NCI-H226 (cell line): ENCODE data around the gene YIPF2.
"Not testable (repeated sequence)": the region's sequence is repeated elsewhere in the genome, so short reads cannot be mapped to it uniquely, and the experiment has no call there.

ENCODE experiments used
- DNase-seq: peaks from one replicate; pipeline ENCODE4 v3.0.0-alpha.2; 2015

Gene YIPF2

GRCh38 chr19:10908380-10908960 is 20.0 kb downstream of the YIPF2 start:
- DNase-seq = no peak

DNA sequence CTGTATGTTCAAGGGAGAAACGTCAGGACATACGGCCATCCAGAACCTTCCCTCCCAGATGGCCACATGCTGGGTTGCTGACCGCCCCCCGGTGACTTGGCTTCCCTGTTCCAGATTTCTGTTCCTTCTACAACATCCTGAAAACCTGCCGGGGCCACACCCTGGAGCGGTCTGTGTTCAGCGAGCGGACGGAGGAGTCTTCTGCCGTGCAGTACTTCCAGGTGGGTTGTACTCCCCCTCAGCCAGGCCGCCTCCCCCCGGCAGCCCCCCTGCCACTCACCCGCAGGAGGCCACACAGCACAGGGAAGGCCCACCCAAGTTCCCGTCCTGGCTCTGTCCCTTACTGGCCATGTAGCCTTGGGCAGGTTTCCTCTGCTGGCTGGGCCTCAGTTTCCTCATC is 20.5 kb downstream of the YIPF2 start:
- no peak for DNase-seq

DNA sequence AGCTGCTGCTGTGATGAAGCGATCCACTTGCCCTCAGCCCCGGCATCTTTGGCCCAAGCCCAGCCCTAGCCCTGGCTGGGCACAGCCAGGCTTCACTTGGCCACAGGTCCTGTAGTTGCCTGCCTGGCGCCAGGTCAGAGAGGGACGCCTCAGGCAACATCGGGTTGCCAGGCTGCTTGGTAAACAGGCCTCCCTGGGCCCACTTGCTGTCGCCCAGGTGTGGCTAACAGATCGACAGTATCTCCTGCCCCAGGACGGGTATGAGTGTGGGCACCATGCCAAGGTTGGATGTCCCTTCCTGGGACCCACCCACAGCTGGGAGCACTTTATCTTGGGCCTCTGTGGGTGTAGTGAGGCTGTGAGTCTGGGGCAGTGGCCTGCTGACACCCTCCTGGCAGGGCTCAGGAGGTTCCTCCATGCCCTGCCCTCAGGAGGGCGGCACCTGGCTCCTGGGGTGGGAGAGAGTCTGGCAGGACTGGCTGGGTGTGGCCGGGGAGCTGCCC is 29.2 kb downstream of the YIPF2 start:
- no peak for DNase-seq

DNA sequence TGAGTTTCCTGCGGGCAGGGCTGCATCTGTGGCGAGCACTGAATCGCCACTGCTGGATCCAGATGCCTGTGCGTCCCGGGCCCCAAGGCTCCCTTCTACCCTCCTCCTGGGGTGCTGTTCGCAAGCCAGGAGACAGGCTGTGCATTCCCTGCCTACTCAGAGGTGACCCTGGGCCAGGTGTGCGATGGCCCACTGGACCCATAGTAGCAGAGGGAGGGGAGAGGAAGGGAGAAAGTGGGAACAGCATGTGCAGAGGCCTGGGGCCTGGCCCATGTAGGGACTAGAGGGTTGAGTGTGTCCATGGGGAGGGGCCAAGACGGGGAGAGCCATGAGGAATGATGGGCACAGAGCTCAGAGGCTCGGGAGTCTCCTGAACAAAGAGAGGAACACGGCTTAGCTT is 29.8 kb downstream of the YIPF2 start:
- DNase-seq = no peak

DNA sequence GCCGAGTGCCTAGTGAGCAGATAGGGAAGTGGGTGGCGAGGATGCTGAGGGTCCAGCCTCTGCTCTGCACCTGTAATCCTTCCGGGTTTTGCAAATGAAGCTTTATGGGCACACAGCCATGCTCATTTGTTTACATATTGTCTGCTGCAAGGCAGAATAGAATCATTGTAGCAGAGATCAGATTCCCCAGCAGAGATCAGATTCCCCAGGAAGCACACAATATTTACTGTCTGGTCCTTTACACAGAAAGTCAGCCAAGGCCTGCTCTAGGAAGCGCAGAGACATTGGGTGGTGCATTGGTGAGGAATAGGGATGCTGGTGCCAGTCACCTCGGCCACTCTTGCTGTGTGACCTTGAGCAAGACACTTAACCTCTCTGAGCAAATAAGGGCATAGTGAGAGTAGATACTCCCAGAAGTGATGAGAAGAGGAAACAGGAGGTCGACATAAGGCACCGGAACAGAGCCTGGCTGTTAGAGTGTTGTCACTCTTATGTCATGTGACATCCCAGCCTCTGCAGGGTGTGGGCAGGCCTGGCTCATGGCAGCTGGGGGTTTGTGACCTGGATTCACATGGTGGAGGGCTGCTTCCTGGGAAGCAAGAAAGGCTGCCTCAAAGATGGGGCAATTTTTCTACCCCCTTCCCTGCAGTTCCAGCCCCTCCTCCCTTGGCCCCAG is 31.4 kb downstream of the YIPF2 start:
- DNase-seq = no peak

DNA sequence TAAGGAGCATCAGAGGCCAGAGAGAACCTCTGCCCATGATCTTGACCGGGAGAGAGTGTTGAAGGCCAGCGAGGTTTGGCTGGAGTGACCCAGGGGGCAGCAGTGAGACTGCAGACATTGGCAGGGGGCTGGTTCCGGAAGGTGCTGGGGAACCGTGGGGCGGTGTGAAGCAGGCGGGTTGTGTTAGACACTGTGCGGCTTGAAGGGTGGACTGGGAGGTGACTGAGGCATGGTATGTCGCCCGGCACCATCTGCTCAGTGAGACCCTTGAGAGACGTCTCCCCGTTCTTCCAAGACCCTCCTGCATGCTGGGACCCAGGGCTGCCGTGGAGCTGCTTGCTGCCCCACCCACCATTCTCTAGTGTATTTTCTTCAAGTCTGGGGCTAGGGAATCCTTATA is 32.5 kb downstream of the YIPF2 start:
- DNase-seq = no peak

DNA sequence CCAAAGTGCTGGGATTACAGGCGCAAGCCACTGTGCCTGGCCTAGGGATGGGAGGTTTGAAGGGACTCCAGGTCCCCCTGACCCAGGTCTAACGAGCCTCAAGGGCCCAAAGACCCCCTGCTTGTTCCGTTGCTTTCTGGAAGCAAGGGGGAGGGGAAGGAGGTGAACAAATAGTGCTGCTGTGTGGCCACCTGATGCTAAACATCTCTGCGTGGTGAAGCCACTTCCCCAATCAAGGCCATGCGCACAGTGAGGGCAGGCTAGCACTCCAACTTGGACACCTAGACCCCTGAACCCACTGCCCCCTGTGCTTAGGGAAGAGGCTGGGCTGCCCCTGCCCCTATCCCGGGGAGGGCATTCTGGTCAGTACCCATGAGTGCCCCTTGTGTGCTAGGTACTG is 33.1 kb downstream of the YIPF2 start:
- DNase-seq = no peak

GRCh38 chr19:10894911-10895213 is 33.6 kb downstream of the YIPF2 start:
- no peak for DNase-seq

- DNase-seq = no peak
Observed at GRCh38 chr19:10892256-10892655, 36.2 kb downstream of the YIPF2 start.

- DNase-seq = no peak
Observed at GRCh38 chr19:10891405-10892086, 36.9 kb downstream of the YIPF2 start.

GRCh38 chr19:10889880-10890279 is 38.6 kb downstream of the YIPF2 start:
- no peak for DNase-seq

DNA sequence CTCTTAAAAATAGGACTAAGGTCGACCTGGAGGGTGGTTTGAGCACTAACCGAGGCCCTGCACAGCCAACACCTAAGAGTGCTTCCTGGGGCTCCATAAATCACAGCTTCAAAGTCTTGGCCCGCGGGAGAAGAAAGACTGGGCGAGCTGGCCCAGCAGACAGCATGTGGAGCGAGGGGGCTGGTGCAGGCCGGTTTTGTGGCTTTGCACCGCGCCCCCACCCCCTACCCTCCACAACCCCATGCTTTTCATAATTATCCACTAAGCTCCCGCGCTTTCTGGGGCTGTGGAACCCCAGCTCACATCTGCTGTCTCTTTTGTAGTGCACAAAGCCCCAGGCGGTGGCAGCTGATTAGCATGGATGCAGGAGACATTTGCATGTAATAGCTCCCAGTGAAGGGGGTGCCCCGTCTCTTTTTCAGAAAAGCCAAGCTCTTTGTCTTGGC is 40.0 kb downstream of the YIPF2 start:
- no peak for DNase-seq

DNA sequence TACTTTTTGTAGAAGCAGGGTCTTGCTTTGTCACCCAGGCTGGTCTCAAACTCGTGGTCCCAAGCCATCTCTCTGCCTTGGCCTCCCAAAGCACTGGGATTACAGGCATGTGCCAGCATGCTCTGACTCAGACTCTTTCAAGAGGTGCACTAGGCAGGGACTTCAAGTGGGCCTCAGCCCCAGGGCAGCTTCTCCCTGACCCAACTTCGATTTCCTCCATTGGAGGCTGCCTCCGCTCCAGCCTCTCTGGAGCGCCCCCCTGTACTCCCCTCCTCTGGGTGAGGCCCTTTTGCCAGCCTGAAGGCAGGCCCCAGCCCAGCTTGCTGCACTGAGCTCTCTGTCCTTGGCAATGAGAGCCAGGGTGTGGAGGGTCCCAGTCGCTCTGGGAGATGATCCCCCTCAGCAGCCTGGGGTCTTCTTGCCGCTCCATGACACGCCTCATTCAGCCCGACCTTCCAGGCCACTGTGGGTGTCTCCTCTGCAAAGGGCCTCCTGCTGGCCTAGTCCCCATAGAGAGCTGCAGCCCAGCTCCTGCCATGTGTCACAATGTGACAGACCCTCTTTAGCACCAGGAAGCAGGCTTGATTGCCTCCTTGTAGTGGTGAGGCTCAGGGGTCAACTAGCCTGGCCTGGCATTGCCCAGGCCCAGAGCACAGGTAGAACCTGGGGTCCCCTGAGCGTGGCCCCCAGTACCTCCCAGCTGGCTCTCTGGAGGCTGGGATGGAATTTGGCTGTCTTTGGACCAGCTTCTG is 40.6 kb downstream of the YIPF2 start:
- no peak for DNase-seq

- DNase-seq = no peak
Observed at GRCh38 chr19:10885201-10886169, 43.0 kb downstream of the YIPF2 start.

- no peak for DNase-seq
Observed at GRCh38 chr19:10884274-10884673, 44.2 kb downstream of the YIPF2 start.

DNA sequence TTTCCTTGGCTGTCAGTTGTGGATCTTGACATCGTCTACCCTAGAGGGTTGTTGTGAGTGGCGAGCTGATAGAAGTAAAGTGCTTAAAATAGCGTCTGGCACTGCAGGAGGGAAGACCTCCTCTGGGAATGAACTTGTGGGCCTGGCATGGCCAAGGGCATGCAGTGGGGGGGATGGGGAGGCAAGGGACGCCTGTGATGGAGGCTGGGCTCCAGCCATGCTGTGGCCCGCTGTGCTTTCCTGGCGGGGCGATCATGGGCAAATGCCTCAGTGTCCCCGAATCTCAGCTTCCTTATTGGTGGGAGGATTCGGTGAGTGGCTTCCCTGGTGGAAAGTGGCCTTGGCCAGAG is 46.4 kb downstream of the YIPF2 start:
- no peak for DNase-seq

GRCh38 chr19:10881403-10882107 is 46.9 kb downstream of the YIPF2 start:
- no peak for DNase-seq

DNA sequence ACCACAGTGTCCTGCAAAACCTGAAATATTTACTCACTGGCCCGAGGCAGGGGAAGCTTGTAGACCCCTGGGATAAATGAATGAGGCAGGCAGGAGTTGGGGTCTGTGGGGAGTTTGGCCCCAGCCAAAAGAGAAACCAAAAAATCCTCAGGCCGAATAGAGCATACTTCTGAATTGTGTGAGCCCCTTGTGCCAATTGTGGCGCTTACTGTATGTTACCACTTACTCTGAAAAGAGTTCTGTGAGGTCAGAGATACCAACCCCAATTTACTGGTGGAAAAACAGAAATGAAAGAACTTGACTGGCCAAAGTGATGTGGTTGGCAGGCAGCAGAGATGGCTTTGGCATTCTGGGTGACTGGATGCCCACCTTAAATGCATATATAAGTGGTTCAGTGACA is 50.2 kb downstream of the YIPF2 start:
- no peak for DNase-seq

GRCh38 chr19:10877608-10878007 is 50.8 kb downstream of the YIPF2 start:
- DNase-seq = not testable (repeated sequence)

- no peak for DNase-seq
Observed at GRCh38 chr19:10876459-10877240, 51.8 kb downstream of the YIPF2 start.

DNA sequence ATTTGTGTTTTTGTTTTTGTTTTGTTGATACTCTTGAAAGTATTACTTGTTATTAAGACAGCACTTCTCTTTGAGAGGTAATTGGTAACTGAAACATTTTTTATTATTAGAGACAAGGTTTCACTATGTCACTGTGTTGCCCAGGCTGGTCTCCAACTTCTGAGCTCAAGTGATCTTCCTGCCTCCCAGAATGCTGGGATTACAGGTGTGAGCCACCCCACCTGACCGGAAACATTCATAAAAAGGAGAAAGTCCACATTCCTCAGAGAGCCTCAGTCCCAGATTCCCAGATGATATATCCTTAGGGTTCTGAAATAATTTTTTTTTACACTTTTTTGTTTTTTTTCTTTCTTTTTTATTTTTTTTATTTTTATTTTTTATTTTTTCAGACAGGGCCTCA is 54.4 kb downstream of the YIPF2 start:
- DNase-seq = no peak
